Activated T-cell treated with anti-CD3 and anti-CD28 coated beads, Interleukin-2, amount 50 U/mL, for 4 hours (primary cell): ENCODE results near the gene ARSD. TPM values are rescaled to one million over a fixed set of nuclear protein-coding genes. Genes with fewer than 3 reads are reported as not detected.
"Not testable (repeated sequence)": the region's sequence is repeated elsewhere in the genome, so short reads cannot be mapped to it uniquely, and the experiment has no call there.

Source experiments
- ATAC-seq, 2 donors: fragments of 200-7000 bp; cut with Tn5 transposase; one replicate each; pipeline ENCODE4 v1.10.0; 2021
- DNase-seq: peaks from one replicate; pipeline ENCODE4 v3.0.0-alpha.2; 2020
- H3K27me3 Mint-ChIP-seq: one replicate; pipeline ENCODE4 v1.8.0; 2021; ENCODE audit warnings: low read depth, mixed read lengths
- H3K36me3 Mint-ChIP-seq: one replicate; pipeline ENCODE4 v1.8.0; 2022; ENCODE audit warnings: mixed read lengths; ENCODE audit not compliant: insufficient read depth
- H3K4me1 Mint-ChIP-seq: one replicate; pipeline ENCODE4 v1.8.0; 2021; ENCODE audit warnings: low read depth, mixed read lengths
- H3K4me3 Mint-ChIP-seq: one replicate; pipeline ENCODE4 v1.8.0; 2021; ENCODE audit warnings: mild to moderate bottlenecking, moderate library complexity, mixed read lengths
- H3K9me3 Mint-ChIP-seq: one replicate; pipeline ENCODE4 v1.8.0; 2021; ENCODE audit warnings: mixed read lengths
- total RNA-seq, 3 donors: library from RNA; stranded (reverse); gene quantifications; one replicate each; pipeline ENCODE4 v1.2.1, GENCODE V29; 2021

ARSD gene
- total RNA-seq, 3 donors from 2014 or later = 0.61 to 1.0 (median 0.73) TPM

GRCh38 chrX:2958199-2958598, 29.1 kb upstream of the ARSD start:
- peaks cover 4% of the 10 kb centered on the region for H3K27me3 Mint-ChIP-seq
- no peak for ATAC-seq
- DNase-seq = no peak
- H3K36me3 Mint-ChIP-seq = no peaks in the 10 kb centered on the region
- H3K9me3 Mint-ChIP-seq = no peaks in the 10 kb centered on the region
- no peak overlapping the region for H3K4me3 Mint-ChIP-seq
- H3K4me1 Mint-ChIP-seq = no peaks in the 10 kb centered on the region

DNA sequence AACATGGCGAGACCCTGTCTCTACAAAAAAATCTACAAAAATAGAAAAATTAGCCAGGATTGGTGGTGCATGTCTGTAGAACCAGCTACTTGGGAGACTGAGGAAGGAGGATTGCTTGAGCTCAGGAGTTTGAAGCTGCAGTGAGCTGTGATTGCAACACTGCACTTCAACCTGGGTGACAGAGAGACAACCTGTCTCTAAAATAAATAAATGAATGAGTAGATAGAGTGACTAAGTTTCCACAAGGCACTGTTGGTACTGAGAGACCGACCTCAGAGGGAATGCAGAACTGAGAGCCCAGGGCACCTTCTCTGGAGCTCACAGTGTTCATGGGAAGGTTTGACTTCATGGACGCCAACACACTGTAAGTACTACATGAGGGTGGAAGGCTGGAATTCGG, 26.7 kb upstream of the ARSD start:
- Mint-ChIP-seq H3K36me3 (no peaks in the 10 kb centered on the region), H3K4me1 (no peaks in the 10 kb centered on the region), H3K27me3 (peaks cover 2% of the 10 kb centered on the region), H3K9me3 (no peaks in the 10 kb centered on the region), H3K4me3 (no peak overlapping the region)
- DNase-seq (no peak), ATAC-seq (no peak)

DNA sequence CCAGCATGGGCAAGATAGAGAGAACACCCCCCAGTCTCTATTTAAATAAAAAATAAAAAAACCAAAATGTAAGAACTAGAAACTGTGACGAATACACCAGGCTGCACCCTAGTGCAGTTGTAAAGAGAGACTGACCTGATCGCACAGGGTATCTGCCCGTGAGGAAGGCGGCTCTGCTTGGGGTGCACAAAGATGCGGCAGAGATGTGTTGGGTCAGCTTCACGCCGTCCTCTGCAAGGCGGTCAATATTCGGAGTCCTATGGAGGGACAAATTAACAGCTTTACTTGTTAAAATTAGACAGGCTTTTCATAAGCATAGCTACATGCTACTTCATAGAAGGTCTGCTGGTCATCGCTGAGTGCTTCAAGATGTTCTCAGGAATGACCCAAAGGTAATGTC, 26.1 kb upstream of the ARSD start:
- H3K27me3 Mint-ChIP-seq = peaks cover 2% of the 10 kb centered on the region
- H3K36me3 Mint-ChIP-seq = no peaks in the 10 kb centered on the region
- ATAC-seq (no peak), DNase-seq (no peak)
- H3K4me3 Mint-ChIP-seq = no peak overlapping the region
- H3K4me1 Mint-ChIP-seq = no peaks in the 10 kb centered on the region
- no peaks in the 10 kb centered on the region for H3K9me3 Mint-ChIP-seq

- no peak overlapping the region for H3K4me3 Mint-ChIP-seq
- DNase-seq = no peak
- no peaks in the 10 kb centered on the region for H3K9me3 Mint-ChIP-seq
- no peaks in the 10 kb centered on the region for H3K36me3 Mint-ChIP-seq
- peaks cover 2% of the 10 kb centered on the region for H3K27me3 Mint-ChIP-seq
- ATAC-seq = no peak
- H3K4me1 Mint-ChIP-seq = no peaks in the 10 kb centered on the region
Observed at GRCh38 chrX:2954541-2954940, 25.4 kb upstream of the ARSD start.

DNA sequence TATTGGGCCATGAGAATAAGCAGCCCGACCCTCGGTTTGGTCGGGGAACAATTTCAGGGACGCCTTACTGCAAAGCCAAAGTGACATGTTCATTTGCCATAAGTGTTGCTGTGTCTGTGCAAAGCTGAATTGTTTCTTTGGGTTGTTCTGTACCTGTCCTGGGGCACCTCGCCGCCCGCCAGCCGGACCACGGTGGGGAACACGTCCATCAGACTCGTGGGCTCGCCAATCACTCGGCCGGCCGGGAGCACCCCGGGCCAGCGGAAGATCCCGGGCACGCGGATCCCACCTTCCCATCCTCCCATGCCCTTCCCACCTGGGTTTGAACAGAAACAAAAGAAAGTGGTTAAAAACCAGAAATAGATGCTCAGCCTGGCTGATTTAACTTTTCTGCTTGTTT, 8.8 kb upstream of the ARSD start:
- not testable (repeated sequence) for H3K4me1 Mint-ChIP-seq, H3K36me3 Mint-ChIP-seq, DNase-seq, ATAC-seq, H3K4me3 Mint-ChIP-seq, H3K27me3 Mint-ChIP-seq, H3K9me3 Mint-ChIP-seq

DNA sequence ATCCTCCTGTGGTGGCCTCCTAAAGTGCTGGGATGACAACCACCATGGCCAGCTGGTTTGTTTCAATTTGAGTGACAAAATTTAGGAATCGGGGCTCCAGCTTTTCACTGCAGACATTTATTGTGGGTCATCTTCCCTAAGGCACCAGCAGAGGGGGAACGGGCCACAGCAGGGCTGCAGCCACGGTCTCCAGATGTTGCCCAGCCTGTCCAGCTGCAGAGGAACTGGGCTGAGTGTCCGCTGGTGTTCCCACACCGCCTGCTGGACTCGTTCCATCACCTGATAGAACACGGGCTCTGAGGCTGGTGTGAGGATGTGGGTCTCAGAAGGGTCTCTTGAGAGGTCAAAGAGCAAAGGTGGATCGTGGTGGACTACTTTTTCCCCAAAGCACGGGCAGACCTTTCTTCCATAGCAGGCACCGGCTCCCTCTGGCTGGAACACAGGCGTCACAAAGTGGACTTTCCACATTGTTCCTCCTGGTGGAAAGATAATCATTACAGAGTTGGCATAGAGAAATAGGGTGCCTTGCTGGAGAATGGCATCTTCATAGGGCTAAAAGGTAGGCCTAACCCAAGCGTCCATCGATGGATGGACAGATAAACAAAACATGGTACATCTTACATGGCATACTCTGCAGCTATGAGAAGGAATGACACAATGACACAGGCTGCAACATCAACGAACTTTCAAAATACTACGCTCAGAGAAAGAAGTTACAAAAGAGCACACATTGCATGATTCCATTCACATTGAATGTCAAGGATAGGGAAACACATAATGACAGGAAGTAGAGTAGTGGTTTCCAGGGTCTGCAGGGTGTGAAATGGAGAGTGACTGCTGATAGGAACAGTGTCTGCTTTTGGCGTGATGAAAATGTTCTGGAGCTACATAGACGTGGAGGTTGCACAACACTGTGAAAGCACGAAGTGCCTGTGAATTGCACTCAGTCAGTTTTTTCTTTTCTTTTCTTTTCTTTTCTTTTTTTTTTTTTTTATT, 5.9 kb upstream of the ARSD start:
- peaks cover 7% of the 10 kb centered on the region for H3K27me3 Mint-ChIP-seq
- no peaks in the 10 kb centered on the region for H3K4me1 Mint-ChIP-seq
- H3K4me3 Mint-ChIP-seq = no peak overlapping the region
- H3K36me3 Mint-ChIP-seq = no peaks in the 10 kb centered on the region
- no peaks in the 10 kb centered on the region for H3K9me3 Mint-ChIP-seq
- ATAC-seq (no peak), DNase-seq (no peak)

- no peak for ATAC-seq
- peaks cover 7% of the 10 kb centered on the region for H3K27me3 Mint-ChIP-seq
Observed at GRCh38 chrX:2933125-2933900, 4.2 kb upstream of the ARSD start.

GRCh38 chrX:2931612-2932011, 2.5 kb upstream of the ARSD start:
- no peak for ATAC-seq
- H3K4me1 Mint-ChIP-seq = no peaks in the 10 kb centered on the region
- no peaks in the 10 kb centered on the region for H3K9me3 Mint-ChIP-seq
- H3K4me3 Mint-ChIP-seq = no peak overlapping the region
- DNase-seq = no peak
- peaks cover 8% of the 10 kb centered on the region for H3K27me3 Mint-ChIP-seq
- H3K36me3 Mint-ChIP-seq = no peaks in the 10 kb centered on the region

More at GRCh38 chrX:2933125-2933900, 4.2 kb upstream of the ARSD start:
- Mint-ChIP-seq H3K4me1 (no peaks in the 10 kb centered on the region), H3K9me3 (no peaks in the 10 kb centered on the region), H3K4me3 (no peak overlapping the region), H3K36me3 (no peaks in the 10 kb centered on the region)
- no peak for DNase-seq

GRCh38 chrX:2931155-2931554, 2.0 kb upstream of the ARSD start:
- DNase-seq (no peak), ATAC-seq (no peak)
- Mint-ChIP-seq H3K27me3 (peaks cover 8% of the 10 kb centered on the region), H3K4me3 (no peak overlapping the region), H3K4me1 (no peaks in the 10 kb centered on the region), H3K9me3 (no peaks in the 10 kb centered on the region), H3K36me3 (no peaks in the 10 kb centered on the region)

DNA sequence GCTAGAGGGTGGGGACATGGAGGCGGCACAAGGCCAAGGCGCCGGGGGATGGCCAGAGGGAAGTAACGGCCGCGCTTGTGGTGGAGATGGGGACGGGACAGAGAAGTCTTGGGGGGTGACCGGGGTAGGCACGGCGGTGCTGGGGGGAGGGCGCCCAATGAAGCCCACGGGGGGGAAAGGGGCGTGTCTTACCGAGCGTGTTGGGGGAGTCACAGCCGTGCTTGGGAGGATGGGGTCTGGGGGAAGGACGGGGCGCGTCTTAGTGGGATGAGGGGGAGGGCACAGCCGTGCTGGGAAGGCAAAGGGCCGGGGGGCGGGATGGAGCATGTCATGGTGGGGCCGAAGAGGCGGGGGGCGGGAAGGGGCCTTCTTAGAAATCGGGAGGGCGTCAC, 952 bp downstream of the ARSD start:
- DNase-seq = no peak
- peak in 1 of 2 donors; percentile 4 for ATAC-seq
- Mint-ChIP-seq H3K9me3 (no peaks in the 10 kb centered on the region), H3K4me3 (peak overlapping the region; percentile 53), H3K36me3 (no peaks in the 10 kb centered on the region), H3K4me1 (no peaks in the 10 kb centered on the region), H3K27me3 (peaks cover 7% of the 10 kb centered on the region)

GRCh38 chrX:2926664-2927275, 2.4 kb downstream of the ARSD start:
- H3K27me3 Mint-ChIP-seq = peaks cover 7% of the 10 kb centered on the region
- DNase-seq (no peak), ATAC-seq (no peak)
- no peaks in the 10 kb centered on the region for H3K9me3 Mint-ChIP-seq
- H3K36me3 Mint-ChIP-seq = no peaks in the 10 kb centered on the region
- no peak overlapping the region for H3K4me3 Mint-ChIP-seq
- no peaks in the 10 kb centered on the region for H3K4me1 Mint-ChIP-seq

DNA sequence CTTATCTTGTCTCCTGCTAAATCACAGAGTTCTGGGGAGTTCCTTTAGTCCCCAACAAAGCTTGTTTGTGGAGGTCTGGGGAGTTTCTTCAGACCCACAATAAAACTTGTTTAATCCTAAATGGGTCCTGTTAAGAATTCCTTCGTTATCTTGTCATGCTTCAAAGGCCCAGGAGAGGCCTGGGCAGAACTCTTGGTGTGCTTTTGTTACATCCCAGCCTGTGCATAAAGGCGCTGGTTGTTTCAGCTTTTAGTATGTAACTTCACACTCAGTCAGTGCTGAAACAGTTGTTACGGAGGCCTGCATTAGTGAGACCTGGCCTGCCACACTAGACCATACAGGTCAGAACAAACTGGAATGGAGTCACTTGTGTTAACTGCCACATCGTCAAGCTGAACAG, 2.9 kb downstream of the ARSD start:
- H3K27me3 Mint-ChIP-seq, H3K9me3 Mint-ChIP-seq, H3K36me3 Mint-ChIP-seq, H3K4me3 Mint-ChIP-seq, DNase-seq, H3K4me1 Mint-ChIP-seq, ATAC-seq: not testable (repeated sequence)

DNA sequence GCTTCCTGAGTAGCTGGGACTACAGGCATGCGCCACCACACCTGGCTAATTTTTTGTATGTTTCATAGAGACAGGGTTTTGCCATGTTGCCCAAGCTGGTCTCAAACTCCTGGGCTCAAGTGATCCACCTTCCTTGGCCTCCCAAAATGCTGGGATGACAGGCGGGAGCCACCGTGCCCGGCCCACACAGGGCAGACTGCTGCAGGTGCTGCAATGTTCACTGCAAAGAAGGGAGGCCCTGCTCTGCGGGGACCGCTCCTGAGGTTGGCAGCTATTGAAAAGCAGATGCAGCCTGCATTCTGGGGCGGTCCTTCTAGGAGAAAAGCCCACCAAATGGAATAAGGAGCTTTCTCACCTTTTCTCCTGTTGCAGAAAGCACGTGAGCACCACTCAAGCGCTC, 5.0 kb downstream of the ARSD start:
- Mint-ChIP-seq H3K9me3 (no peaks in the 10 kb centered on the region), H3K4me1 (no peaks in the 10 kb centered on the region), H3K4me3 (no peak overlapping the region), H3K36me3 (no peaks in the 10 kb centered on the region), H3K27me3 (peaks cover 2% of the 10 kb centered on the region)
- DNase-seq (no peak), ATAC-seq (no peak)

GRCh38 chrX:2921750-2922149, 7.4 kb downstream of the ARSD start:
- Mint-ChIP-seq H3K27me3 (no peaks in the 10 kb centered on the region), H3K4me1 (no peaks in the 10 kb centered on the region), H3K36me3 (no peaks in the 10 kb centered on the region), H3K9me3 (no peaks in the 10 kb centered on the region), H3K4me3 (no peak overlapping the region)
- ATAC-seq (no peak), DNase-seq (no peak)
